ENCODE results near the gene PRKAB1. TPM values are rescaled to one million over a fixed set of nuclear protein-coding genes. Genes with fewer than 3 reads are reported as not detected.

PRKAB1 gene
- total RNA-seq, 1 donor from 2014 or later: 12.7 TPM

- no peak for DNase-seq
Measured at GRCh38 chr12:119714614-119715267, 46.8 kb downstream of the PRKAB1 start.

GRCh38 chr12:119715268-119715620, 47.3 kb downstream of the PRKAB1 start:
- DNase-seq: no peak

- DNase-seq: no peak
Measured at GRCh38 chr12:119718141-119718540, 50.2 kb downstream of the PRKAB1 start.

GRCh38 chr12:119720349-119720748, 52.4 kb downstream of the PRKAB1 start:
- no peak for DNase-seq

- no peak for DNase-seq
Measured at GRCh38 chr12:119721306-119721705, 53.4 kb downstream of the PRKAB1 start.

GRCh38 chr12:119725523-119725922, 57.6 kb downstream of the PRKAB1 start:
- DNase-seq: no peak

- no peak for DNase-seq
Measured at GRCh38 chr12:119727600-119728443, 59.9 kb downstream of the PRKAB1 start.

GRCh38 chr12:119728444-119728745, 60.5 kb downstream of the PRKAB1 start:
- no peak for DNase-seq

GRCh38 chr12:119729871-119730270, 61.9 kb downstream of the PRKAB1 start:
- no peak for DNase-seq

- DNase-seq: no peak
Measured at GRCh38 chr12:119730381-119730780, 62.4 kb downstream of the PRKAB1 start.

Small RNA genes within 50 kb of the gene (small RNA-seq; reads per million reads assigned to genes)
- gene RN7SKP197 (ENCODE audit: low replicate concordance): not detected

Other genes with a start within 250 kb of the PRKAB1 start
- gene TMEM233, start 74.4 kb upstream of the PRKAB1 start, total RNA-seq: 0.20 TPM
- 10.7 TPM for gene CIT, start 209.2 kb downstream of the PRKAB1 start, total RNA-seq

Data from skin of body (tissue), 3 donors.